IMR-90 (cell line): Measurements from ENCODE around the gene SLC16A8. TPM values are rescaled to one million over a fixed set of nuclear protein-coding genes. Genes with fewer than 3 reads are reported as not detected.

ENCODE experiments used
- ATAC-seq: fragments of 200-7000 bp; cut with Tn5 transposase; 2 replicates; pipeline ENCODE4 v1.9.1; 2020; ENCODE audit warnings: low read depth, mild to moderate bottlenecking, moderate library complexity
- BruUV-seq: library from RNA; stranded (reverse); fragments of 400-500 nt; replicated peaks from 2 replicates; lab custom pipeline; 2021; lab: Mats Ljungman, UMichigan
- CTCF ChIA-PET: fragments of 300-600 bp; formaldehyde crosslinking; extraction: SDS; loops from one replicate; lab custom pipeline; 2021; ENCODE audit warnings: antibody characterized with exemption; lab: Yijun Ruan, JAX
- POLR2A ChIA-PET: fragments of 300-600 bp; sonication (Branson Sonifier 250); formaldehyde crosslinking; loops from one replicate; lab custom pipeline; 2022; ENCODE audit warnings: antibody characterized with exemption; ENCODE audit not compliant: unreplicated experiment; lab: Charles Lee
- DNase-seq: peaks from one replicate; pipeline ENCODE4 v3.0.0; 2013
- H2AFZ ChIP-seq: replicated peaks from 2 replicates; pipeline ENCODE3; 2013; ENCODE audit warnings: low read length, mild to moderate bottlenecking; ENCODE audit not compliant: poor library complexity
- H2AK5ac ChIP-seq: 2 replicates; pipeline ENCODE4 v1.6.1; 2013; ENCODE audit warnings: low read depth, low read length, inconsistent platforms
- H2AK9ac ChIP-seq: replicated peaks from 2 replicates; pipeline ENCODE3; 2013; ENCODE audit warnings: mild to moderate bottlenecking, low read depth, low read length, moderate library complexity; ENCODE audit not compliant: poor library complexity
- H2BK120ac ChIP-seq: 2 replicates; pipeline ENCODE4 v1.6.1; 2013; ENCODE audit warnings: low read depth, low read length, inconsistent platforms
- H2BK15ac ChIP-seq: 3 replicates; pipeline ENCODE4 v1.6.1; 2013; ENCODE audit warnings: low read depth, low read length, inconsistent platforms
- H2BK20ac ChIP-seq: 2 replicates; pipeline ENCODE4 v1.6.1; 2013; ENCODE audit warnings: low read depth, mild to moderate bottlenecking, inconsistent platforms, low read length, moderate library complexity
- H2BK5ac ChIP-seq: 2 replicates; pipeline ENCODE4 v1.6.1; 2013; ENCODE audit warnings: mild to moderate bottlenecking, low read depth, low read length, inconsistent platforms; ENCODE audit not compliant: poor library complexity, severe bottlenecking
- H3K14ac ChIP-seq: replicated peaks from 2 replicates; pipeline ENCODE4 v1.6.1; 2013; ENCODE audit warnings: low read depth, low read length, inconsistent platforms
- H3K18ac ChIP-seq: 2 replicates; pipeline ENCODE4 v1.6.1; 2013; ENCODE audit warnings: low read depth, low read length, control low read depth
- H3K23ac ChIP-seq: 2 replicates; pipeline ENCODE4 v1.6.1; 2013; ENCODE audit warnings: low read depth, low read length, inconsistent platforms
- H3K27ac ChIP-seq: 2 replicates; pipeline ENCODE4 v1.5.1; 2013; ENCODE audit warnings: mild to moderate bottlenecking, control low read depth, low read length; ENCODE audit not compliant: insufficient read depth
- H3K27me3 ChIP-seq: 2 replicates; pipeline ENCODE4 v1.6.1; 2013; ENCODE audit warnings: low read length; ENCODE audit not compliant: control insufficient read depth, insufficient read depth
- H3K36me3 ChIP-seq: 2 replicates; pipeline ENCODE4 v1.6.1; 2013; ENCODE audit warnings: low read length, mixed read lengths; ENCODE audit not compliant: control insufficient read depth, insufficient read depth
- H3K4ac ChIP-seq: 2 replicates; pipeline ENCODE4 v1.6.1; 2013; ENCODE audit warnings: low read depth, low read length, inconsistent platforms
- H3K4me1 ChIP-seq: 2 replicates; pipeline ENCODE4 v1.6.1; 2013; ENCODE audit warnings: low read length, mixed read lengths; ENCODE audit not compliant: control insufficient read depth, insufficient read depth
- H3K4me2 ChIP-seq: 2 replicates; pipeline ENCODE4 v1.6.1; 2013; ENCODE audit warnings: low read depth, mild to moderate bottlenecking, control low read depth, low read length, moderate library complexity
- H3K4me3 ChIP-seq: 2 replicates; pipeline ENCODE4 v1.5.1; 2013; ENCODE audit warnings: low read depth, mild to moderate bottlenecking, control low read depth, low read length, moderate library complexity; ENCODE audit not compliant: insufficient read depth
- H3K56ac ChIP-seq: 2 replicates; pipeline ENCODE4 v1.6.1; 2013; ENCODE audit warnings: low read length, inconsistent platforms; ENCODE audit not compliant: insufficient read depth; ENCODE audit errors: extremely low read depth
- H3K79me1 ChIP-seq, 2 experiments: 2 replicates each; pipeline ENCODE4 v1.6.1; 2013; ENCODE audit warnings: low read length in 2 of 2, inconsistent platforms in 1 of 2, low read depth in 1 of 2
- H3K9ac ChIP-seq: 2 replicates; pipeline ENCODE4 v1.6.1; 2013; ENCODE audit warnings: low read depth, low read length, control low read depth
- H3K9me1 ChIP-seq: 2 replicates; pipeline ENCODE4 v1.6.1; 2013; ENCODE audit warnings: low read length, inconsistent platforms; ENCODE audit not compliant: insufficient read depth
- H3K9me3 ChIP-seq: 2 replicates; pipeline ENCODE4 v1.6.1; 2013; ENCODE audit warnings: low read length; ENCODE audit not compliant: control insufficient read depth, insufficient read depth
- H4K20me1 ChIP-seq: 2 replicates; pipeline ENCODE4 v1.6.1; 2013; ENCODE audit warnings: low read length, inconsistent platforms; ENCODE audit not compliant: insufficient read depth
- H4K5ac ChIP-seq: 2 replicates; pipeline ENCODE4 v1.6.1; 2013; ENCODE audit warnings: mild to moderate bottlenecking, low read depth, low read length, control low read depth
- H4K8ac ChIP-seq, 2 experiments: 2 replicates each; pipeline ENCODE4 v1.6.1; 2013; ENCODE audit warnings: low read depth in 2 of 2, low read length in 2 of 2, control low read depth in 1 of 2, inconsistent platforms in 1 of 2
- H4K91ac ChIP-seq: 2 replicates; pipeline ENCODE4 v1.6.1; 2013; ENCODE audit warnings: low read depth, low read length, inconsistent platforms; ENCODE audit not compliant: insufficient read depth
- BHLHE40 ChIP-seq: fragments of 150-350 bp; IDR thresholded peaks from 2 replicates; pipeline ENCODE4 v1.6.1; 2016; ENCODE audit warnings: mild to moderate bottlenecking, low read depth, low read length
- CEBPB ChIP-seq: IDR thresholded peaks from 2 replicates; pipeline ENCODE4 v1.6.1; 2012; ENCODE audit warnings: low read depth, low read length, improper control_type of control experiment
- CHD1 ChIP-seq: IDR thresholded peaks from 2 replicates; pipeline ENCODE4 v1.6.1; 2012; ENCODE audit warnings: low read depth, low read length, improper control_type of control experiment
- FOS ChIP-seq: fragments of 150-350 bp; IDR thresholded peaks from 2 replicates; pipeline ENCODE4 v1.6.1; 2016; ENCODE audit warnings: low read depth, low read length
- MAFK ChIP-seq: IDR thresholded peaks from 2 replicates; pipeline ENCODE4 v1.6.1; 2012; ENCODE audit warnings: low read depth, low read length, improper control_type of control experiment
- MAZ ChIP-seq: IDR thresholded peaks from 2 replicates; pipeline ENCODE4 v1.6.1; 2012; ENCODE audit warnings: low read depth, mild to moderate bottlenecking, low read length, improper control_type of control experiment, moderate library complexity, borderline replicate concordance
- MXI1 ChIP-seq: IDR thresholded peaks from 2 replicates; pipeline ENCODE4 v1.6.1; 2012; ENCODE audit warnings: low read depth, mild to moderate bottlenecking, low read length, moderate library complexity, borderline replicate concordance
- NFE2L2 ChIP-seq: fragments of 150-350 bp; IDR thresholded peaks from 2 replicates; pipeline ENCODE4 v1.6.1; 2016; ENCODE audit warnings: low read depth, mild to moderate bottlenecking, low read length
- POLR2A ChIP-seq: IDR thresholded peaks from 2 replicates; pipeline ENCODE4 v1.6.1; 2012; ENCODE audit warnings: mild to moderate bottlenecking, low read depth, low read length
- RAD21 ChIP-seq: IDR thresholded peaks from 2 replicates; pipeline ENCODE4 v1.6.1; 2012; ENCODE audit warnings: low read length, improper control_type of control experiment
- RCOR1 ChIP-seq: IDR thresholded peaks from 2 replicates; pipeline ENCODE4 v1.6.1; 2012; ENCODE audit warnings: mild to moderate bottlenecking, low read length, improper control_type of control experiment; ENCODE audit not compliant: insufficient replicate concordance
- RFX5 ChIP-seq: IDR thresholded peaks from 2 replicates; pipeline ENCODE4 v1.8.0; 2012; ENCODE audit warnings: low read depth, mild to moderate bottlenecking, low read length, moderate library complexity
- SMC3 ChIP-seq: fragments of 150-350 bp; IDR thresholded peaks from 2 replicates; pipeline ENCODE4 v1.6.1; 2016; ENCODE audit warnings: low read depth, mild to moderate bottlenecking, antibody characterized with exemption, low read length, moderate library complexity
- WGBS, 2 experiments: methylation state at CpG; one replicate each; pipeline versions ENCODE4 v1.1.5 to v1.1.7; 2013; ENCODE audit warnings: missing lambda C conversion rate in 2 of 2; ENCODE audit not compliant: insufficient read length in 1 of 2; ENCODE audit errors: extremely low coverage in 2 of 2; 5-methylcytosine and 5-hydroxymethylcytosine counted together
- dilution Hi-C: fragments of 300-500 bp; cut with HindIII; formaldehyde crosslinking; loops from one replicate; pipeline ENCODE4 v1.14.3; 2018; ENCODE audit warnings: low sequenced_read_pairs; ENCODE audit not compliant: unreplicated experiment
- in situ Hi-C: fragments of 300-500 bp; cut with MboI; formaldehyde crosslinking; loops from 3 replicates; pipeline ENCODE4 v1.14.3; 2019; ENCODE audit warnings: low sequenced_read_pairs, inconsistent platforms, mixed read lengths
- intact Hi-C: fragments of 100-400 bp; cut with micrococcal nuclease; formaldehyde crosslinking; loops from 2 replicates; pipeline ENCODE4 v1.10.0; 2022
- polyA plus RNA-seq, 3 experiments: library from polyadenylated mRNA; depleted of rRNA; stranded (reverse); fragments of >200 nt; gene quantifications; 2 replicates each; pipeline ENCODE4 v1.2.3, GENCODE V29; 2012; ENCODE audit warnings: low replicate concordance in 1 of 3
- total RNA-seq: library from RNA; depleted of rRNA; stranded (reverse); fragments of >200 nt; gene quantifications from 2 replicates; pipeline ENCODE4 v1.2.3, GENCODE V29; 2012
- TF ChIP-seq, protein P1 (sequence below): fragments of 150-350 bp; IDR thresholded peaks from 2 replicates; pipeline ENCODE4 v1.6.1; 2016; ENCODE audit warnings: low read depth, mild to moderate bottlenecking, low read length, moderate library complexity, borderline replicate concordance
- TF ChIP-seq, protein P2 (sequence below): fragments of 150-350 bp; IDR thresholded peaks from 2 replicates; pipeline ENCODE4 v1.6.1; 2017; ENCODE audit warnings: mild to moderate bottlenecking, antibody characterized with exemption, low read length, low read depth
- TF ChIP-seq, protein P3 (sequence below): conservative IDR thresholded peaks from 2 replicates; pipeline ENCODE4 v1.5.1; 2012; ENCODE audit warnings: mild to moderate bottlenecking, low read depth, low read length, improper control_type of control experiment

The SLC16A8 gene
- total and polyA plus RNA-seq, 2 of the 4 experiments (the other 2 are of a cell fraction): not detected

DNA sequence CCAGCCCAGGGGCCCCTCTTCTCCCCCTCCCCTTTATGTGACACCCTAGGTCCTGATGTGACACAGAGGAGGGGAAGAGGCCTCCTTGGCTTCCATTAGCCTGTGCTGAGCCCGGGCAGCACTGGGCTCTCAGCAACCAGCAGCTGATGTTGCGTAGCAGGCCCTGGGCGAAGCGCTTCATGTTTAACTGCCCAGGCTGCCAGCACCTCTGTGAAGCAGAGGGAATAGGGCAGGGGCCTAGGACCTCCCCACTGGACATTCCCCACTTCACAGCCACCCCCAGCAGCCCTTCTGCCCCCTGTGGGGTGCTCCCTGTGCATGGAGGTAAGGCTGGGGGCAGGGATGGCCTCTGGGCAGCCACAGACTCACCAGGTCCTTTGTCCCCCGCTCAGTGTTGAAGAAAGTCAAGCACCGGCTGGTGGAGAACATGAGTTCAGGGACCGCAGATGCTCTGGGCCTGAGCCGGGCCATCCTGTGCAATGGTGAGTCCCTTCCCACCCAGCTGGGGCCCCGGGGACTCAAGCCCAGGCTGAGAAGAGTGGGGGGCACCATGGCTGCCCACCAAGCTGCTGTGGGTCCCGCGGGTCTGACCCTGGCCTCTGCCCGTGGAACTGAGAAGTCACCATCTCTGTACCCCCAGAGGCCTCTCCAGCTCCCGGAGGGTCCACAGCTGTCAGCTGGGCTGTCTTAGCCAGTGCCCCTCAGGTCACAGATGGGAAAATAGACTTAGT lies 15.2 kb downstream of the SLC16A8 start:
- H3K4ac ChIP-seq: no peak overlapping the region
- no peak overlapping the region for H3K56ac ChIP-seq
- ATAC-seq (no peak), DNase-seq (no peak)
- no peak overlapping the region for H3K23ac ChIP-seq
- in situ Hi-C loops: no loop called here
- H2BK20ac ChIP-seq: no peak overlapping the region
- peaks cover 22% of the 10 kb centered on the region for H3K36me3 ChIP-seq
- no peaks in the 10 kb centered on the region for H3K4me1 ChIP-seq
- H2AK5ac ChIP-seq: no peak overlapping the region
- no peaks in the 10 kb centered on the region for H3K79me1 ChIP-seq
- no peak overlapping the region for H3K4me3 ChIP-seq
- no peak overlapping the region for H4K5ac ChIP-seq
- no TSS peak for BruUV-seq
- intact Hi-C loops: no loop called here
- H4K91ac ChIP-seq: no peak overlapping the region
- ChIA-PET CTCF (interaction anchor here (0.6 to 1.4 kb wide), 3 partner anchors 271 to 421 kb away, joined by 3 read pairs; no protein-coding TSS in a partner anchor), POLR2A (no interaction called here)
- no peaks in the 10 kb centered on the region for H3K9me3 ChIP-seq
- no peak overlapping the region for H2BK15ac ChIP-seq
- dilution Hi-C loops: no loop called here
- no peak overlapping the region for H3K9ac ChIP-seq
- no peak overlapping the region for H2BK120ac ChIP-seq
- no peaks in the 10 kb centered on the region for H3K27me3 ChIP-seq
- H2AFZ ChIP-seq: no peak overlapping the region
- no CpG with 5 or more reads among the region's 13 CpGs for WGBS, 2 experiments
- no peak overlapping the region for H3K14ac ChIP-seq
- H3K4me2 ChIP-seq: no peak overlapping the region
- TF ChIP-seq SMC3 (no peak), CEBPB (no peak), FOS (no peak), RFX5 (no peak), NFE2L2 (no peak), POLR2A (no peak), RCOR1 (no peak), MXI1 (no peak), MAFK (no peak), MAZ (no peak), RAD21 (no peak), BHLHE40 (no peak), CHD1 (no peak)
- TF ChIP-seq, protein P1, sequence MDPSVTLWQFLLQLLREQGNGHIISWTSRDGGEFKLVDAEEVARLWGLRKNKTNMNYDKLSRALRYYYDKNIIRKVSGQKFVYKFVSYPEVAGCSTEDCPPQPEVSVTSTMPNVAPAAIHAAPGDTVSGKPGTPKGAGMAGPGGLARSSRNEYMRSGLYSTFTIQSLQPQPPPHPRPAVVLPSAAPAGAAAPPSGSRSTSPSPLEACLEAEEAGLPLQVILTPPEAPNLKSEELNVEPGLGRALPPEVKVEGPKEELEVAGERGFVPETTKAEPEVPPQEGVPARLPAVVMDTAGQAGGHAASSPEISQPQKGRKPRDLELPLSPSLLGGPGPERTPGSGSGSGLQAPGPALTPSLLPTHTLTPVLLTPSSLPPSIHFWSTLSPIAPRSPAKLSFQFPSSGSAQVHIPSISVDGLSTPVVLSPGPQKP: no peak
- TF ChIP-seq, protein P2, sequence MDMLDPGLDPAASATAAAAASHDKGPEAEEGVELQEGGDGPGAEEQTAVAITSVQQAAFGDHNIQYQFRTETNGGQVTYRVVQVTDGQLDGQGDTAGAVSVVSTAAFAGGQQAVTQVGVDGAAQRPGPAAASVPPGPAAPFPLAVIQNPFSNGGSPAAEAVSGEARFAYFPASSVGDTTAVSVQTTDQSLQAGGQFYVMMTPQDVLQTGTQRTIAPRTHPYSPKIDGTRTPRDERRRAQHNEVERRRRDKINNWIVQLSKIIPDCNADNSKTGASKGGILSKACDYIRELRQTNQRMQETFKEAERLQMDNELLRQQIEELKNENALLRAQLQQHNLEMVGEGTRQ: no peak
- TF ChIP-seq, protein P3, sequence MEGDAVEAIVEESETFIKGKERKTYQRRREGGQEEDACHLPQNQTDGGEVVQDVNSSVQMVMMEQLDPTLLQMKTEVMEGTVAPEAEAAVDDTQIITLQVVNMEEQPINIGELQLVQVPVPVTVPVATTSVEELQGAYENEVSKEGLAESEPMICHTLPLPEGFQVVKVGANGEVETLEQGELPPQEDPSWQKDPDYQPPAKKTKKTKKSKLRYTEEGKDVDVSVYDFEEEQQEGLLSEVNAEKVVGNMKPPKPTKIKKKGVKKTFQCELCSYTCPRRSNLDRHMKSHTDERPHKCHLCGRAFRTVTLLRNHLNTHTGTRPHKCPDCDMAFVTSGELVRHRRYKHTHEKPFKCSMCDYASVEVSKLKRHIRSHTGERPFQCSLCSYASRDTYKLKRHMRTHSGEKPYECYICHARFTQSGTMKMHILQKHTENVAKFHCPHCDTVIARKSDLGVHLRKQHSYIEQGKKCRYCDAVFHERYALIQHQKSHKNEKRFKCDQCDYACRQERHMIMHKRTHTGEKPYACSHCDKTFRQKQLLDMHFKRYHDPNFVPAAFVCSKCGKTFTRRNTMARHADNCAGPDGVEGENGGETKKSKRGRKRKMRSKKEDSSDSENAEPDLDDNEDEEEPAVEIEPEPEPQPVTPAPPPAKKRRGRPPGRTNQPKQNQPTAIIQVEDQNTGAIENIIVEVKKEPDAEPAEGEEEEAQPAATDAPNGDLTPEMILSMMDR: no peak
- H3K9me1 ChIP-seq: no peaks in the 10 kb centered on the region
- no peak overlapping the region for H2BK5ac ChIP-seq
- H2AK9ac ChIP-seq: no peak overlapping the region
- H3K27ac ChIP-seq: no peak overlapping the region
- H3K18ac ChIP-seq: no peak overlapping the region
- no peaks in the 10 kb centered on the region for H4K20me1 ChIP-seq
- H4K8ac ChIP-seq: no peak overlapping the region
